ENCODE results near the gene VDAC1.
"Not testable (repeated sequence)": the region's sequence is repeated elsewhere in the genome, so short reads cannot be mapped to it uniquely, and the experiment has no call there.

The VDAC1 gene, protein sequence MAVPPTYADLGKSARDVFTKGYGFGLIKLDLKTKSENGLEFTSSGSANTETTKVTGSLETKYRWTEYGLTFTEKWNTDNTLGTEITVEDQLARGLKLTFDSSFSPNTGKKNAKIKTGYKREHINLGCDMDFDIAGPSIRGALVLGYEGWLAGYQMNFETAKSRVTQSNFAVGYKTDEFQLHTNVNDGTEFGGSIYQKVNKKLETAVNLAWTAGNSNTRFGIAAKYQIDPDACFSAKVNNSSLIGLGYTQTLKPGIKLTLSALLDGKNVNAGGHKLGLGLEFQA

DNA sequence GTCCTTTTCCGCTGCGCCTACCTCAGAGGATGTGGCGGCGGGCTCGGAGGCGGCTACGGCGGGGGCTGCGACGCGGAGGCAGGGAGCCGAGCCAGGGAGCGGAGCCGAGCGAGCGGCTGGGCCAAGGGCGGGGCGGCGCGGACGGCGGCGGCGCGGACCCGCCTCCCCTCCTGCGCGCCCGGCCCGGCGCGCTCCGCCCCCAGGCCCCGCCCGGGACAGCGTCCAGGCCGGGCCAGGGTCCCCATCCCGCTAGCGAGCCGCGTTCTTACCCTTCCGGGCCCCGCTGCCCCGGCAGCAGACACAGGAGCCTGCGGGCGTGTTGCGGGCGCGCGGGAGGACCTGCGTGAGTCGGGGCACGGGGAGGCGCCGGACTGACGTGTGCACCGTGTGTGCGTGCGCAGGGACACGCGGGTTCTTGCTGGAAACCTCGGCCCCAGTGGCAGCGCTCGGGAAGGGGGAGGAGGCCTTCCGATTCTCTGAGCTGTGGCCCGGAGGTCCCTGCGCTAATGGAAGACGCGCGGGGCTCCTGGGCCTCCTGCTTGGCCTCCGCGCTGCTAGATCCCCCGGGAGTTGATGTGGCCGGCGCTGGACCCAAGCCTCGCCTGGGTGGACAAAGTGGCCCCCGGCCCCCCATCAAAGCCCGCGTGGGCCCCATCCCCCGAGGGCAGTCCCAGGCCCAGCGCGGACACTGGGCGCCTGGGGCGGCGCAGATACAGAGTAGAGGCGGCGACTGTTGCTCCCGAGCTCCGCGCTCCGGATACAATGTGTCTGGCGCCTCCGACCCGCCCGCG, at the start of gene VDAC1:
TSS of gene VDAC1 (minus strand) at position 350 of the 791 bp plus-strand sequence. CDS start 11,963 bp downstream, outside the sequence.
- peak; percentile 89 for DNase-seq

DNA sequence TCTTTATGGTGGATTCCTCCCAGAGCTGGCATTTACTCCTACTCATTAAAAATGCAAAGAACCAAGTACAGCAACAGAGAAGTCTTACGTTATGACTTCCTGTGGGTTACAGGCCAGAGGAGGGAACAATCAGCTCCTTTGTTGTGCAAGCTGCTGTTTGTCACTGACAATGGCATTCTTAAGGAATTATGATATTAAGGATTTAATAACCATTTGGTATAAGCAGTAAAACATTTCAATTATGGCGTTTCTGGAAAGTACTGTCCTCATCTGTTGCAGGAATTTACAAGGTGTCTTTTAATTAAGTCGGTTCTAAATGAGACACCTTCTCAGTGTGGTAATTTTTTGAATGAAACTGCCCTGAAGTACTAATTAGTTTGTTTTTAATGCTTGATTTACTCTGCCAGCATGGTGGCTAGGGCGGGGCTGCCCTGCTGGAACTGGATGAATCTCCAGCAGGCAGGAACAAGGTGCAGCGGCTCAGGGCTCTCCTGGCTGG, 49.1 kb upstream of the VDAC1 start:
- no peak for DNase-seq

DNA sequence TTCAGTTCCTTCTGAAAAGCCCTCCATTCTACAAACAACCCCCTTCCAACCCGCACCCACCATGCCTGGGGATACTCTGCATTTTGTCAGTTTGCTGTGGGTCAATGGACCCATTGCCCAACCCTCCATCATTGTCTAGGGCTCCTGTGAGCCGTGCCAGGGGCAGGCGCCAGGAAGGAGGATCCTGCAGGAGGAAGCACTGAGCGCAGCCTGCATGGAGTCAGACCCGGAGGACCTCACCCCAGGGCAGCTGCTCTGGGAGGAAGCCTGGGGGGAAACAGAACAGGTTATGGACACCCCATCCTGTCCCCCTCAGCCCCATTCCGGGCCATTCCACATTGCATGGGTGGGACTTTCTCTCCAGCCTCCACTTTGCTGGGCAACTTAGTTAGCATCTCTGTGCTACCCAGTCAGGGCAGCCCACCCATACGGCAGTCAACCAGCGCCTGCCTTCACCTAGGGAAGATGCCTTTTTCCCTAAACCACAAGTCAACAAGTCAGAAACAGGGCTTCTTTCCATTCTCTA, 48.6 kb upstream of the VDAC1 start:
- DNase-seq, result no peak

DNA sequence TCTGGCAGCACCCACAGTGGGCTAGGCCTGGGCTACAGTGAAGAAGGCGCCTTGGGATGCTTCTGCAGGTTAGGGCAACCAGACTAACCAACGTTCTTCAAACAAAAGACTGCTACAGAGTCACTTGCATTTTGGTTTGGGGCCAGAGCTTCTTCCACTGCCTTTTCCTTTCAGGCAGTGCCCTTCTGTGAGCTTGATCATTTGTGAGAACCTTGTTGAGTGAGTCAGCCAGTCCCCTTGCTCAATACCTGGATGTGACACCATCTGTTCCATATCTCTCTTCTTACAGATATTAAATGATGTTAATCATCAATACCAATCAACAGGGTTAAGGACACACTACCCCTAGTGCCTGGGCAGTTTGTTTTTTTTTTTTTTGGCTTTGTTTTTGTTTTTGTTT, 46.5 kb upstream of the VDAC1 start:
- no peak for DNase-seq

DNA sequence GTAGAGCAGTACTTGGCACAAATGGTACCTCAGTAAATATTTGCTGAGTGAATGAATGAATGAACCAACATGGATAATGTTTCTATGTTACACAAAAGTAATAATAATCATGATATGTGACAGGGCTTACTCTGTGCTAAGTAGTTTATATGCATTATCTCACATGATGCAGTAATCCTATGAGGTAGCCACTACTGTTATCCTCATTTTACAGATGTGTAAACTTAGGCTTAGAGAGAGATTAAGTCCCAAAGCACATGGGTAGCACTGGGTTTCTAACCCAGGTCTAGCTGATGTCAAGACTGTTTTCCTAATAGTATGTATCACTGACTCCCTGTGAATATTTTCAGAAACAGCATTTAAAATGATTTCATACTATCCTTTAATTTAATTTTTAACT, 44.1 kb upstream of the VDAC1 start:
- no peak for DNase-seq

DNA sequence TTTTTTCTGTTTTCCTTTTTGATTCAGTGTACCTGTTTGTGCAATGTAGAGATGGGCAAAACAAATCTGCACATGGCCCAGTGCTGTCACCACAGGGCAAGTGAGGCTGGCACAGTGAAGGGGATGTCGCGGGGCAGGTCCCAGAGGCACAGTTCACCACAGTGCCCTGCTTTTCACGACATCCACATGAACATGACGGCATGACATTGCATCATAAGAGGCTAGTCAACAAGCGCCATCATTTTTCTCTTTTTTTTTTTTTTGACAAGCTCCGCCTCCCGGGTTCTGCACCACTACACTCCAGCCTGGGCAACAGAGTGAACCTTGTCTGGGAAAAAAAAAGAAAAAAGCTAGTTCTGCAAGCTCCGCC, 42.9 kb upstream of the VDAC1 start:
- no peak for DNase-seq

DNA sequence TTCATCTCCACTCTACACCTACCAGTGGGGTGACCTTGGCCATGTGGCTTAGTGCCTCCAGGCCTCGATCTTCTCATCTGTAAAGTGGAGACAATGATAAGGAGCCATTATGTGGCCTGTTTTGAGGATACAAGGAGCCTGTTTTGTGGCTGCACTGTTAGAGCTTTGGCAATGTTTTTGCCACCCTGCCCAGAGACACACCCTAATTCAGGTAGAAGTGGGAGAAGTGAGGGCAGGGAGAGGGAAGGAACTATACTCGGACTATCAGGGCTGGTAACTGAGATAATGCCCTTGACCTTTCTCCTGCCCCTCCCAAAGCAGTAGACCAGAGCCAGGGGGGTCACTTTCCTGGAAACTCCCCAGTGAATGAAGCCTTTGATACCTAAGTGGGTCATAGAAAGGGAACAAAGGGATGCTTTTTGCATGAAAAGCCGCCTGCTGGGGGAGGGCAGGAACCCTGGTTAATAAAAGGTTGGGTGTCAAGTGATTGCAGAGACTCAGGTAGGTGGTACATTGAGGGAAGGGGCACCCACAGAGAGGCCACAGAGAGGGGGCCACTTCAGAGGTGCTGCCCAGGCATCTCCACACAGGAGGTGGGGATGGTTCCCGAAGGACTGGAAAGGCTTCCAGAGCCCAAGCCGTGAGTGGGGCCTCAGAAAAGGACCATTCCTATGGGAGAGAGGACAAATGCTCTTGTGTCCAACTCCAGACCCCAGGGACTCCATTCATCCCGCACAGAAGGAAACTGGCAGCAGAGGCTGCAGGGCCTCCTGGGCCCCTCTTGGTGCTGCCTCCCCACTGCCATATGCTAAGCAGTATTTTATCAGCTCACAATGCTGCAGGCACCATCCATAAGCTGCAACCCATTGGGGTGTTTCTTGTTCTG, 42.3 kb upstream of the VDAC1 start:
- no peak for DNase-seq

DNA sequence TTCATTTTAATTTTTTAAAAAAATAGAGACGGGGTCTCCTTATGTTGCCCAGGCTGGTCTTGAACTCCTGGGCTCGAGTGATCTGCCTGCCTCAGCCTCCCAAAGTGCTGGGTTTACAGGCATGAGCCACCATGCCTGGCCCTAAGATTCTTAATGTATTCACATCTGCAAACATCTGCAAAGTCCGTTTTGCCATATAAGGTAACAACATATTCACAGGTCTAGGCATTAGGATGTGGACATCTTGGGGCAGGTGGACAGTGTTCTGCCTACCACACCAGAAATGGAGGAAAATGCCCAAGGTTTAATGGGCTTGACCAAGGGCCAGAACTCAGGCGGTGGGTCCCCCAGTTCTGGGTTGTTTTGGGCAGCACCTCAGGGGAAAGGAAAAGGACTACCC, 41.6 kb upstream of the VDAC1 start:
- DNase-seq, result no peak

DNA sequence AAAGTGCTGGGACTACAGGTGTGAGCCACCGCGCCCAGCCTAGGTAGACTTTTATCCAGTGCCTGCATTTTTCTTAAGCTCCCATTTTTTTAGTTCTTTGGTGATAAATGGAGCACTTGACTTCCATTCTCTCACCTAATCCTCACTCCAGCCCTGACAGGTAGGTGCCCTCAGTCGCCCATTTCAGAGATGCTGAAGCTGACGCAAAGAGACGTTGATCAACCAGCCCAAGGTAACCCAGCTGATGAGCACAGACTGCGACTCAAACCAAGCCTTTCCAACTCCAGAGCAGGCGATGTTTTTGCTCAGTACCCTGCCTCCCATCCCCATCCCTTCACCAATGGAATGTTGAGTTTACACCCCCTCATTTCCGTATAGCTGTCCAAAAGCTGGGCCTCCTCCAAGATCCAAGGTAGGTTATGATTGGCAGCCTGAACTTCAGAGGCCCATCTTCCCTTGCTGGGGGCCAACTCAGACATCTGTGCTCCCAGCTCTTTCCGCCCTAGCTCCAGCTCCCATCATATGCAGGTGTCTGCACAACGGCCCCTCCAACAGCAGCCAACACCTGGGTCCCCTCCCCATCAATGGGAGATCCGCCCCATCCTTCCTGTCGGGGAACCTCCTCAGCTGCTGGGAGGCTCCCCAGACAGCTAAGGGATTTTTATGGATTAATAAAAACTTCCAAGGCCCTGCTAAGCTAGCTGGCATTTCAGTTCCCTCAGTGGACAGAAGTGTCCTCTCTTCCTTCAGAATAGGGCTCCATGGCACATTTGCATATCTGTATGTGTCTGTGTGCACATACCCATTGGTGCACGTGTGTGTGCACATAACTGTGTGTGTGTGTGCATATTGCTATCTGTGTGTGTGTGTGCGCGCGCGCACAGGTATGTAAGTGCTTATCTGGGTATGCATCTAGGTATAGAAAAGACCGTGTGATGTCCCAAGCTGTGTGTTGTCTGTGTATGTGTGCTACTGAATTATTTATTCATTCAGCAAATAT, 39.3 kb upstream of the VDAC1 start:
- no peak for DNase-seq

DNA sequence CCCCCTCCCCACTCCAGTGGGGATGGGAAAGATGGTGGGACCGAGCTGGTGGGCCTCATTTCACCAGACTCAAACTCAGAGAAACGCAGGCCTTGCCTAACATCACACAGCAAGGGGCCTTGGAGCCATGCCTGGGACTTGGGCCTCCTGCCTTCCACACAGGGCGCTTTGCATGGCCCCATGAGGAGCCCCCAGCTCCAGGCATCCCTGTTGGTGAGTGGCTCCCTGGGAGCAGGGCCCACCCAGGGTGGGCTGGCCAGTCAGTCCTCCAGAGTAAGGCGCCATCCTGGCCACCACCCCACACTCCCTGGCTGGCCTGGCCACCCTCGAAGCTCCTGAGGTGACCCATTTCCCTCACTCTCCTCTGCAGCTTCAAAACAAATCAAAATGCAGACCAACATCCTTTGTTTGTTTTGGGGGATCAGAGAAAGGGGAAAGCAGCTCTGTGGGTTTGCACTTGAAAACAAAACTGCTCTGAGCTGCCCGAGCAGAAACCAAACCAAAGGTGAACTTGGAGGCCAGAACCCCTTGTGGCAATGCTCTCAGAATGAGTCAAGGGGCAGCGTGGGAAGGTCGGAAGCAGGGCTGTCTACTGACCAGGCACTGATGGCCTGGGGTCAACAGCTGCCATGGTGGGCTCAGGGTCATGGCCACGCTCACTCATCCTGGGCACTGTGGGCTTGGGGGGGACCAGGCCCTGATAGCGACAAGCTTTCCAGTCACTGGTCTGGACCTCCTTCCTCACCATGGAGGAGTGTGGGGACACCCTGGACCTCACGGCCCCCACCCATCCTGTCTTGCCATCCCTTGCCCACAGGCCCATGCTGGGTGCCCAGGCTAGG, 37.0 kb upstream of the VDAC1 start:
- no peak for DNase-seq

DNA sequence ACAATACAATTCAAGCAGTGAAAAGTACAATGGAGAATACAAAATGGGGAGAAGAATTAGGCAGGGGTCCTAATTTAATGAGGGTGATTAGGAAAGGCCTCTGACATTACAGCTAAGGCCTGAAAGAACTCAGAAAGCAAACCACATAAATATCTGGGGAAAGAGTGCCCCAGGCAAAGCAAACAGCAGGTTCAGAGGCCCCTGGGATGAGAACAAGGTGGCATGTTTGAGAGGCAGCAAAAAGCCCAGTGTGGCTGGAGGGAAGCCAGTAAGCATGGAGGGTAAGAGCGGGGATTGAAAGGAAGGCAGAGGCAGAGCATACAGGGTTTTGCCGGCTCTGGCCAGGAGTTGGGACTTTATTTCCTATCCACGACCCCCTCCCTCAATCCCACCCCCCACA, 33.4 kb upstream of the VDAC1 start:
- DNase-seq, result no peak

DNA sequence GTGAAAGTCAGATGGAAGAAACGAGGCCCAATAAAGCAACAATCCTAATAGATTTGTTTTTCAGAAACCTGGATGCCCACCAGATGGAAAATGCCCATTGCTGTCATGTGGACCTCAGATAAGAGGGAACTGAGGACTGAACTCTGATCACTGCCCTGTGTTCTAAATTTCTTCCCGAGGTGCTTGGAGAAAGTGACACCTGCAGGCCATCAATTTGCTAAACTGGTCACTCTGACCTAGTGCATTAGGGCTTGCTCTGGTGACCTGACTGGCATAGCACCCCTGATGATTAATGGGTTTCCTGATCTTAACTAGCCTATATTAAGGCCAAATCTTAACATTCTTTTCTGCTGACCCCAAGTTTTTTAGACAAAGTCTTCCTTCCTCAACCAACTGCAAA, 32.4 kb upstream of the VDAC1 start:
- DNase-seq, result no peak

DNA sequence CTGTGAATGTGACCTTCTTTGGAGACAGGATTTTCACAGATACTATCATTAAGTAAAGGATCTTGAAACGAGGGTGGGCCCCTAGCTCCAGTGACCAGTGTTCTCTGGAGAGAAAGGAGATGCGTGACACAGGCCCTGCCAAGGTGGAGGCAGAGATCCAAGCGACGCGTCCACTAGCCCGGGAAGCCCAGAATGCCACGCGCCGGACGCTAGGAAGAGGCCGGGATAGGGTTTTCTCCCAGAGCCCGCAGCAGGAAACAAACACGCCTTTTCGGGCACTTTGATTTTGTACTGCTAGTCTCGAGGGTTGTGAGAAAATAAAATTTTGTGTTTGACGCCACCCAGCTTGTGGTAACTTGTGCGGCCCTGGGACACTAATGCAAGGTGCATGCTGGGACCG, 29.6 kb upstream of the VDAC1 start:
- no peak for DNase-seq

DNA sequence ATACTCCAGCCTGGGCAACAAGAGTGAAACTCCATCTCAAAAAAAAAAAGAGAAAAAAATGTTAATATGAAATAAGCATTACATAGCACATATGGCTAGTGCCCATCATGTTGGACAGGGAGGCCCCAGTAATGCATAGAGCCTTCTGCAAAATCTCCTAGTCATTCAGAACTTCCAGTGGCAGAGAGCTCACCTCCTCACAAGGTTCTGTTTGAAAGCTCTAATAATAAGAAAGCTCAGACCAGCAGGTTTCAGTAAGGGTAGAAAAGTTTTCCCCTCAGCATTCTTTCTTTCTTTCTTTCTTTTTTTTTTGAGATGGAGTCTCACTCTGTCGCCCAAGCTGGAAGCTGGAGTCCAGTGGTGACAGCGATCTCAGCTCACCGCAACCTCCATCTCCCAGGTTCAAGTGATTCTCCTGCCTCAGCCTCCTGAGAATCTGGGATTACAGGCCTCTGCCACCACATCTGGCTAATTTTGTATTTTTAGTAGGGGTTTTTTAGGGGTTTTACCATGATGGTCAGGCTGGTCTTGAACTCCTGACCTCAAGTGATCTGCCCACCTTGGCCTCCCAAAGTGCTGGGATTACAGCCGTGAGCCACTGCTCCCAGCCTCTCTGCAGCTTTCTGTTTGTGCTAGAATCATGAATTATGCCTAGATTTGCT, 25.7 kb upstream of the VDAC1 start:
- not testable (repeated sequence) for DNase-seq

DNA sequence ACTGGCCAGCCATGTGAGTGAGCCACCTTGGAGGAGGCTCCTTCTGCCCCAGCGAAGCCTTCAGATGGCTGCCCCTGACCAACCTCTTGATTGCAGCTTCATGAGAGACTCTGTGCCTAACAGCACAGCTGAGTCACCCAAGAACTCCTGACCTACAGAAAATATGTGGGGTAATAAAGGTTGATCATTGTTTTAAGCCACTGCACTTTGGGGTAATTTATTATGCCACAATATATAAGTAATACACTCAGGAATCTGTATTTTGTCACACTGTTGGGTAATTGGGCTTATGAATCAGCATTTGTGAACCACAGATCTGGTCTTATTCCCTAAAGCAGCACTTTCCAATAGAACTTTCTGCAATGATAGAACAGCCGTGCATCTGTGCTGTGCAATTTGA, 24.4 kb upstream of the VDAC1 start:
- no peak for DNase-seq

DNA sequence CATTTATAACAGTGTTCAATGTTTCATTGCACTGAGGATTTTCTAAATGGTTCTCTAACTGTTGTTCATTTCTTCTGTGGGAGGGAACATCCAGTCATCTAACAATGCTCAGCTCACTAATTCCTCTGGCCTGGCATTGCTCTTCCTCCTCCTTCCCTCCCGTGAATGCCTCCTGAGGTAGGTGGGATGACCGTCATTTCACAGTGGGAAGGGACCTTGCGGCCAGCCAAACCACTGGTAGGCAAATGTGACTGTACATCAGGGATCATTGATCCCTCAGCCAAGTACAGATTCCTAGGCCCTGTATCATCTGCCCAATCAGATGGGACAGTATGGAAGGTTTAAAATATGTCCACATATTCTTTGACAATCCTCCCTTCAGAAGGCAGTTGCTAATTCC, 23.7 kb upstream of the VDAC1 start:
- no peak for DNase-seq

DNA sequence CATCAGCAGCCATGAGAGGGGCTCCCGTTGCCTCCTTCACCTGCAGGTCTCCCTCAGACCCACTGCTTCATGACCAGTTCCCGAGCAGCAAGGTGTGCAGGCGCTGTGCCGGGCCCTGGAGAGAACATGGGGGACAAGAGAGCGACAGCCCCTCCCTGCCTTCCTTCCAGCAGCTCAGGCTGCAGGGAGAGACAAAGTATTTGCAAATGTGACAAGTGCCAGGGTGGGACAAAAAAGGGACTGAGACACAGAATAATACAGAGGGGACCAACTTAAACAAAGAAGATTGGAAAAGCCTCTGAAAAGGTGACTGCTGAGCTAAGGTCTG, 22.5 kb upstream of the VDAC1 start:
- no peak for DNase-seq

DNA sequence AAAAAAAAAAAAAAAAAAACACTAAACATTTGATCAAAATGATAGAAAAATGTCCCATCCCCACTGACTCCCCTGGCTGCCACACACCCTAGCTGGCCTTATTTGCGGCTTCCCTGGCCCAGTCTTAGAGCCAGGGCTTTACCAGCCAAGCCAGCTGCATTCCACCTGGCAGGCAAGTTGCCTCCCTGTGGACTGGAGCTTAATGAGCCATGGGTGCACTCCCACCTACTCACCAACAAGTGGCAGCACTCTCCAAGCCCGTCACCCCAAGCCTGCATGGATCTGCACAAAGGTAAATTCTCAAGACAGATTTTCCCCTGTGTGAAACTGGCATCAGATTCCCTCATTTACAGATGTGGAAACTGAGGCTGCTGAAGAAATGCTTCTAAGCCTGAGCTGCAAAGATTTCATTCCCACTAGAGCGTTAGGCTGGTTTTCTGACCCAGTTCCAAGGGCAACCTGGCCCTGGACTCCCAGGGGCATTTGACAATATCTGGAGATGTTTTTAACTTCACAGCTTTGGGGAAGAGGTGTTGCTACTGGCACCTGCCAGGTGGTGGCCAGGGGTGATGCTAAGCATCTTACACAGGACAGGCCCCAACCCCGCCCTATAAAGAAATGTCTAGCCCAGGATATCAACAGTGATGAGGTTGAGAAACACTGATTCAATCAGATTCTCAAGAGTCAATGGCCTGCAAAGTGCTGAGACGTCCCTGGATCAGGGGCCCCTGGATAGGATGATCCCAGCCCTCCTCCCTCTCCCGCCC, 21.9 kb upstream of the VDAC1 start:
- DNase-seq, result peak; percentile 90

DNA sequence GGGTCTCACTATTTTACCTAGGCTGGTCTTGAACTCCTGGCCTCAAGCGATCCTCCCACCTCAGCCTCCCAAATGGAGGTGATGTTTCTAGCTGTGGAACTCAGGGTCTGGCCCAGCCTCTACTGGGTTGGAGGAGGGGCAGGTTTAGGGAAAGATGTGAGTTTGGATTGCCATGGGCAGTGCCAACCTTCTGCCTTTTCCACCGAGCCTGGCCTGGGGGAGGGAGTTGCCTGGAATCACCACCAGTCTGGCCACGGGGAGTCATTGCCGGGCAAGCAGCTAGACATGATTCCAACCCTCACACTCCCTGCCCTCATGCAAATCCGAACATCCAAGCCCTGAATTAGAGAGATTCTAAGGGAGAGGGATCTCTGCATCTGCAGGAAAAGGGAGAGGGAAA, 21.0 kb upstream of the VDAC1 start:
- no peak for DNase-seq

DNA sequence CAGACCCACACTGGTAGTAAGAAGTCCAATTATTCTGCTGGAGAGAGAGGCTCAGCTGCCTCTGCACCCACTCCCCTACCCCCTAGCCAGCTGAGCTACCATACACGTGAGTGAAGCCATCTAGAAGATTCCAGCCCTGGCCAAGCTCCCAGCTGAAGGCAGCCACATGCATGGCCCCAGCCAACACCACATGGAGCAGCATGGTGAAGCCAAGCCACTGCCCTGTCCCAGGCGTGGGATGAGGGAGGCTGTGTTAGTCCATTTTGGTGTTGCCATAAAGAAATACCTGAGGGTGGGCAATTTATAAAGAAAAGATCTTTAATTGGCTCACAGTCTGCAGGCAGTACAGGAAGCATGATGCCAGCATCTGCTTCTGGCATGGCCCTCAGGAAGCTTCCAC, 20.0 kb upstream of the VDAC1 start:
- no peak for DNase-seq
